NCI-H446 (cell line): ENCODE results near the gene ZNF260.
"Not testable (repeated sequence)": the region's sequence is repeated elsewhere in the genome, so short reads cannot be mapped to it uniquely, and the experiment has no call there.

Experiments
- DNase-seq, 2 experiments: peaks; one replicate each; lab custom pipeline; 2025; lab: John Stamatoyannopoulos, UW

Gene ZNF260

GRCh38 chr19:36528194-36528920 is at the start of gene ZNF260:
Gene ZNF260, minus strand, starts transcription at chr19:36528271. Its CDS starts 13,033 bp downstream, at chr19:36515238.
- peak; percentile 94 to 97 for DNase-seq

- DNase-seq, result no peak
Measured at GRCh38 chr19:36577271-36577996, 49.4 kb upstream of the ZNF260 start.

- no peak for DNase-seq
Measured at GRCh38 chr19:36574741-36575140, 46.7 kb upstream of the ZNF260 start.

- no peak for DNase-seq
Measured at GRCh38 chr19:36573895-36574720, 46.0 kb upstream of the ZNF260 start.

GRCh38 chr19:36573020-36573894 is 45.2 kb upstream of the ZNF260 start, which contains the start of gene ZNF529:
Gene ZNF529, minus strand, starts transcription at chr19:36573292. Its CDS starts 946 bp downstream, at chr19:36572346.
- DNase-seq, result peak; percentile 67 to 85

DNA sequence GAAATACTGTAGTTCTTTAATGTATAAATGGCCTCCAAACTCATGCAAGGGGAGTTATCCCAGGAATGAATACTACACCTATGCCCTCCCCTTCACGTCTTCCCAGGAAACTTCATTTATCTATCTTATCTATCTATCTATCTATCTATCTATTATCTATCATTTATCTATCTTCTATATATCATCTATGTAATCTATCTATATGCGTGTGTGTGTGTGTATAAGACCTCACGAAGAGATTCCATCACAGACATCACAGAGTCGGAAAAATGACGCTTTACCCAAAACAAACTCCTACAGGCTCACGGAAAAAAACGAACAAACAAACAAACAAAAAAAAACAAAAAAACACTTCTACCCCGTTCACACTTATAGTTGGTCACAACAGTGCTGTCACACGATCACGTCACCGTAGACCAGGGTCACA is 44.5 kb upstream of the ZNF260 start:
- DNase-seq, result peak in 1 of 2 experiments; percentile 64

GRCh38 chr19:36564391-36564790 is 36.3 kb upstream of the ZNF260 start:
- DNase-seq, result no peak

- no peak for DNase-seq
Measured at GRCh38 chr19:36547001-36547732, 19.1 kb upstream of the ZNF260 start.

DNA sequence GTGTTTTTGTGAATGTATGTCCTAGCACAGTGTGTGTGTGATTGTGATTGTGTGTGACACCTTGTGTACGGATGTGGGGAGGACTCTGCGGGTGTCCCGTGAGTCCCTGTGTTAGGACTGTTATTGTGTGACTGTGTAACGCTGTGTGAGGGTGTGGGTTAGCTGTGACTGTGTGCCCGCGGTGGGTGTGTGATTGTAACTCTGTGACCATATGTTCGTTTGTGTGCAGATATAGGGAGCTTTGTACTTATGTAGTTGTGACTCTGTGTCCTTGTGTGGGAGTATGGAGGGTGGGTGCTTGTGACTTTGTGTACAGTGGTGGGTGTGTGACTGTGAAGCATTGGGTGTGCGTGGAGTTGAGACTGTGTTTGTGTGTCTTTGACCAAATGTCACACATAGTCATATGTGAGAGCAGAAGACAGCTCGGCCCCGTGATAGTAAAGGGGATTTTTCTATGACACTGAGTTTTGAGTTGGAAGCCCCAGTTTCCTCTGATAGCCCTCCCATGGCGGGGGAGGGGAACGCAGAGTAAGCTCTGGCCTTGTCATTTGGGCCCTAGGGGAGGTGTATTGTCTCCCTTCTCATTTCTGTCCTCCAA is 949 bp upstream of the ZNF260 start:
- peak in 1 of 2 experiments; percentile 7 for DNase-seq

DNA sequence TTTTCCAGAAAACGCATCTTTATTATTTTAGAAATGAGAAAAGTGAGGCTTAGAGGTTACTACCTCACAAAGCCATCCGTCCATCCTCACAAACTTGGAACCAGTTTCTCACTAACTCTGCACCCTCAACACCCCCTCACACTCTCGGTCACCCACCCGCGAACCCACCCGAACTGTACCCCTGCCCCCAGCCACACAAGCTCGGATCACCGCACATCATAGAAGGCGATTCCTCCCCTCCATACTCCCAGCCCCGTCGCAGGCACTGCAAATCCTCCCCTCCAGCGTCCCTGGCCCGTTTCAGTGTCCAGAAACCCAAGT is 238 bp downstream of the ZNF260 start:
- DNase-seq, result no peak

DNA sequence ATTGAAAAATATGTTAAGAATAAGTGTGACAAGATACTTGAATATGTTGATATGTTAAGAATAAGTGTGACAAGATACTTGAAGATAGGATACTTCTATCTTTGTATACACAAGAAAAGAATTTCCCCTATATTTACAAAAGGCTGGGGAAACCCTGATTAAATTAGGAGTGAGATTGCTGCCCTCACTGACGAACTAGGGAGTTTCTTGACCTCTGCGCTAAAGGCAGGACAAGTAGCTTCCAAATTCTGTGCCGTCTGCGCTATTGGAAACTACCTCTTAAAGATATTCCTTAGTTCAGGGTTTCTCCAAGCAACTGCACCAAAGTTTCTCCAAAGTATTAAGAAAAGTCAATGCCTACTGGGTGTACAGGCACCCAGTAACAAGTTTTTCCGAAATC is 730 bp downstream of the ZNF260 start:
- no peak for DNase-seq

- no peak for DNase-seq
Measured at GRCh38 chr19:36526581-36526980, 1.5 kb downstream of the ZNF260 start.

DNA sequence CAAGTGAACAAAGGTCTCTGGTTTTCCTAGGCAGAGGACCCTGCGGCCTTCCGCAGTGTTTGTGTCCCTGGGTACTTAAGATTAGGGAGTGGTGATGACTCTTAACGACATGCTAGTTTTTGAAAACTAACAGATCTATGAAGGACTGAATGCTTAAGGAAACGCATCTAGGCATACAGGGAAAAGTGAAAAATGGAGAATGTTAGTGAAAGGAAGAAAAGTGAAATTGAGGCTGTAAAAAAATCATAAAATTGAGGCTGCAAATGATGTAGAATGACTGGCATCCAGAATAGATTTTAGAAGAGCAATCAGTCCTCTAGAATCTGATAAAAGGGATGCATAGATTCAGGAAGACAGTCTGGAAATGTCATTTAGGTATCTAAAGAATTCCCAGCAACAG is 3.5 kb downstream of the ZNF260 start:
- no peak for DNase-seq

GRCh38 chr19:36514012-36514612 is 14.0 kb downstream of the ZNF260 start:
- DNase-seq, result no peak

- DNase-seq, result no peak
Measured at GRCh38 chr19:36508325-36508724, 19.7 kb downstream of the ZNF260 start.

GRCh38 chr19:36501973-36502372 is 26.1 kb downstream of the ZNF260 start:
- no peak for DNase-seq

DNA sequence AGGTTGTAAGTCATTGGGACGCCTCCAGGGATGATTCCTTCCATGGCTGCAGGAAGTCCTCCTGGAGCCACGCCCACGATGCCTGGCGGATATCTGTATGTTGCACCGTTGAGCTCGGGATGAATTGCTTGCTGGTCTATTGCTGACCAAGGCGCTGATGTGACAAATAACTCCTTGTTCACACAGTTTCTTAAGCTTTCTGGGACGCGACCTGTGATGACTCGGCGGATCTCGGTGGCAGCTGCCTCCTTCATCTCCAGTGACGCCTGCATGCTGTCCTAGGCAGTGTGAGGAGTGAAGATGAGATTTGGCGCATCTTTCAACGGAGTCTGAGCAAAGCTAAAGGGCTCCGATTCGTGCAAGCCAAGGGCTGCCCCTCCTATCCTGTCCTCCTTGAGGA is 31.1 kb downstream of the ZNF260 start:
- DNase-seq, result no peak

- DNase-seq, result peak in 1 of 2 experiments; percentile 1
Measured at GRCh38 chr19:36492689-36493453, 35.2 kb downstream of the ZNF260 start.

DNA sequence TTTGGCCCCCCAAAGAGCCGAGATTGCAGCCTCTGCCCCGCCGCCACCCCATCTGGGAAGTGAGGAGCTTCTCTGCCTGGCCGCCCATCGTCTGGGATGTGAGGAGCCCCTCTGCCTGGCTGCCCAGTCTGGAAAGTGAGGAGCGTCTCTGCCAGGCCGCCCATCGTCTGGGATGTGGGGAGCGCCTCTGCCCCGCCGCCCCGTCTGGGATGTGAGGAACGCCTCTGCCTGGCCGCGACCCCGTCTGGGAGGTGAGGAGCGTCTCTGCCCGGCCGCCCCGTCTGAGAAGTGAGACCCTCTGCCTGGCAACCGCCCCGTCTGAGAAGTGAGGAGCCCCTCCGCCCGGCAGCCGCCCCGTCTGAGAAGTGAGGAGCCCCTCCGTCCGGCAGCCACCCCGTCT is 37.2 kb downstream of the ZNF260 start:
- not testable (repeated sequence) for DNase-seq
